ENCODE results near the gene DUSP22. TPM values are rescaled to one million over a fixed set of nuclear protein-coding genes. Genes with fewer than 3 reads are reported as not detected.

Gene DUSP22
- total RNA-seq, 1 donor from 2014 or later: 26.8 TPM

DNA sequence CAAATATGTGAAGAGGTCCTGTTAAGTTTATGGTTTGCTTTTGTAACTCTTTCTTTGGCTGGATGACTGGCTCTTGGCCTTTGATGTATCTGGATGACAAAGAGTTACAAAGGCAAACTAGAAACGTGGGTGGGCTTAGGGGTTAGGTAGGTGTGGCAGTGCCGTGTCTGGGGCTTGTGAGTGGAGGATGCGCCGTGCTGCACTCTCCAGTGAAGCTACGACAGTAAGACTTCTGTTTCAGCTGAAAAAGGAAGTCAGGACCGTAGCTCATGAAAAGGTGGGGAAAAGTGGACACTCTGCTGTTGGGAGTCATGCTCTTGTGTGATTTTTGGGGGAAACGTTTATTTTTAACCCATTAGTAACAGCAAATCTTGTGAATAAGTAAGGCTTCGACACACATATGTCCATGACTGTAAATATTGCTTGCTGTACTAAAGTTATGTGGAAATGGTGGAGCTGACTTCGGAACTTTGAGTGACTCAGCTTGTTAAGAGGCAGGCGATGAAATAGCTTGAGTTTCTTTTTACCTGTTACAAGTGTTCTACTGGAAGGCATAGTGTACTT lies 45.6 kb downstream of the DUSP22 start:
- intact Hi-C loops (cut with micrococcal nuclease): loop anchor here (2.0 to 5.0 kb wide), 3 partner anchors 45 to 154 kb away; partner anchors contain the start of gene DUSP22

GRCh38 chr6:338815-339262 lies 46.6 kb downstream of the DUSP22 start:
- intact Hi-C loops (cut with micrococcal nuclease): loop anchor here (1.0 to 5.0 kb wide), 4 partner anchors 46 to 153 kb away; partner anchors contain the start of gene DUSP22

DNA sequence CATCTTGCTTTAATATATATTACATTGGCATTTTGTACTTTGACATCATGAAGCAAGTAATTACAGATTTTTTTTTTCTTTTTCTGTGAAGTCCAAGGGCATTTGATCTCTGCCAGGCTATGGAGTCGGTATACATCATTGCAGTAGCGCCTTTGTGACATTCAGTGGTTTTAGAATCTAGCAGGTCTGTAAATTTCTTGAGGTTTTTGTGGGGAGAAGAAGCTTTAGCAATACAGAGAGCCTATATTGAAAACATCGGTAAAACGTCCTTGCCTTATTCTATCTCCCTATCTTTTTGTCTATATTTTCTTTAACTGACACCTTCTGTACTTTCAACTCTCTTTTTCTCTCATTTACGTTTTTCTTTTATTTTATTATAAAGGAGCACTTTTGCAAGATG lies 47.2 kb downstream of the DUSP22 start:
- intact Hi-C loops (cut with micrococcal nuclease): loop anchor here (1.0 to 5.0 kb wide), 4 partner anchors 47 to 153 kb away; partner anchors contain the start of gene DUSP22

DNA sequence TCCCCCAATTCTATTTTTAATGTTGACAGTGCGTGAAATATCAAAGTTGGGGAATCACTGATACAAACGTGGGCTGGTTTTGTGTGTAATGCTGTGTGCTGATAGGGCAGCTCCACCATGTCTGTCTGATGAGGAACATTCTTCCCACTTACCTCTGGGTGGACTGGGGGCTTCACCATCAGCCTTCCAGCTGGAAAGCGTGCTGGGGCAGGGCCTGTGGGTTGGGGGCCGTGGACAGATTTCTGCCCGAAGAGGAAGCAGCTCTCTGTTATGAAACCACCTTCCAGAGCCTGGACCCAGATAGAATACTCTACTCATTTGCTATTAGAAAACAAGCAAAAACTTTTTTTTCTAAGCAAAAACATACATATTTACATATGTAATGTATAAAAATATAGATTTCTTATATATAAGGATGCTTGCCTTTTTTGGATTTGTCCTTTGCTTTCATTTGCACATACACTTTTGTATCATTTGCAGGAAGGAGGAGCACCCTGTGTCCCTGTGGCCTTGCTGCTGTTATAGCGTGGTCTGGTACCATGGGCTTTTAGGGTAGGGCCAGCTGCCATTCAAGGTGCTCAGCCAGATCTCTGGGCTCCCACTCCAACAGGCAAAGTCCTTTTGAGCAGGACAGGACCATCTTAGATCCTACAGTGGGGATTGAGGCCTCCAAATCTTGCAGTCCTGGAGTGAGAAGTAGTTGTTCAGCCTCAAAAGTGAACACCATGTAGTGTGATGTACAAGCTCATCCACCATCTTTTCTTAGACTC lies 48.1 kb downstream of the DUSP22 start:
- intact Hi-C loops (cut with micrococcal nuclease): no loop called here

DNA sequence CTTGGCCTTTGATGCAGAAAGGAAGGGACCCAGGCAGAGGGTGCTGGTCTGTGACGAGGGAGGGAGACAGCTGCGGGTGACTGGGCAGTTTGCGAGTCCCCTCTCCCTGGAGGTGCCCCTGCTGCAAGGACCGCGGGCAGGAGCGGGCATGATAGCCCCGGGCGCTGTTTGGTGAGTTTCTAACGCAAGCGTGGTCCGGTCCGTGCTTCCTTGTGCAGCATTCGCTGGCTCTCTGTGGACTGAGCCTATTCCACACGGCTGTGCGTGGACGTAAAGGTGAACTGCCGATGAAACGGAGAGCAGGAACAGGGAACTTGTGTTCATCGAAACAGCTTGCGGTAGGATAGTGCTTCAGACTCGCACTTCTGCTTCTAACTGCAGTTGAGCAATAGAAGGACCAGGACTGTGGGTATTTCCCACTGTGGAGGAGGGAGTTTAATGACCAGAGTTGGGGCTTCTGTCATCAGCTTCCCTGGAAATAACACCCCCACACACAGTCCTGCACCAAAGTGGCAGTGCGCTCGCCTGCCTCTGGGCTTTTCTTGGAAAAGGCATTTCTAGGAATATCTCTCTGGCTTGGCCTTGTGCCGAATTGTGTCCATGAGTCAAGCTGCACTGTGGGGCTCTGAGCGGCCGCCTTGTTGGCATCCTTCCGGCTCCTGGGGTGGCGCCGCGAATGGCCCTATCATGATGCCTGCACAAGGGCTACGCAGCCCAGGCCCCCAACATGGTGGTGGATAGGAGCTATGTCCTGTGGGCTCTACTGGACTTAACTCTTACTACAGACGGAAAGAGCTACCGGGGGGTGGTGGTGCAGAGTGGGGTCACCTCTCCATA lies 48.9 kb downstream of the DUSP22 start:
- intact Hi-C loops (cut with micrococcal nuclease): no loop called here

DNA sequence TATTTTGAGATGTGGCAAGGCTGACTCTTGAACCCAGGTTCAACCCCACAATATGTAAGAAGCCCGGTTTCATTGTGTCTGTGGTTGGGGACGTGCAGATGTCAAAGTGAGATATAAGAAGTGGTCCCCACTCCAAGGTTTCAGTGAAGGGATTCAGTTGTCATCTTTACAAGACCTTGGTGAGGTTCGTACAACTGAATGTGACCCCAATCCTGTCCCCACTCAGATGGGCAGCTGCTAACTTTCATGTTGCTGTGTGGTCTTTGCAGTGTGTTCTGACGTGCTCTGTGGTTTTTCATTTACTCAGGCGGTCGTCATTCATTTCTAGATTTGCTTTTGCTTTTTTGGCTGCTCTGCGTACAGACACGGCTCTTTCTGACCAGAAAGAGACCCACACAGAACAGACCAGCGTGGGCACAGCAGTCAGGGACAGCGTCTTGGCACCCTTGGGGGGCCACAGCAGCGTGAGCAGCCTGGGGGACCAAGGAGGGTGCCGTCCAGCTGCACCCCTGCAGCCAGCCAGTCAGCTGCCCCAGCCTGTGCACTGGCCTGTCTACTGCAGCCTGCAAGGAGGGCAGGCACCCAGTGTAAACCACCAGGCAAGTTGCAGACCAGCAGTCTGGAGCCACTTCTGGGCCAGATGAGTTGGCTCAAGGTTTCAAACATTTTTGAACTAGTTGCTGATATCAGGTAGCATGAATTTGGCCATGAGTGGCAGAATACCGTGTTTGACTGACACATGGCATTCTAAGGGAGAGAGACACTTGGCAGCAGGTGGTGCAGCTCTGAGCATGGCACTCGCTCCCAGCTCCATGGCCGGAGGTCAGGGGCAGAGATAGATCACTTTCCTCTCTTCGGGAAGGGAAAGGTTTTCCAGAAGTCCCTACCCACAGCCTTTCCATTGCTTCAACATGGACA lies 49.9 kb downstream of the DUSP22 start:
- intact Hi-C loops (cut with micrococcal nuclease): no loop called here

GRCh38 chr6:342832-343179 lies 50.5 kb downstream of the DUSP22 start:
- intact Hi-C loops (cut with micrococcal nuclease): no loop called here

GRCh38 chr6:343226-343935 lies 51.1 kb downstream of the DUSP22 start:
- intact Hi-C loops (cut with micrococcal nuclease): no loop called here

GRCh38 chr6:343960-344815 lies 51.9 kb downstream of the DUSP22 start:
- intact Hi-C loops (cut with micrococcal nuclease): no loop called here

DNA sequence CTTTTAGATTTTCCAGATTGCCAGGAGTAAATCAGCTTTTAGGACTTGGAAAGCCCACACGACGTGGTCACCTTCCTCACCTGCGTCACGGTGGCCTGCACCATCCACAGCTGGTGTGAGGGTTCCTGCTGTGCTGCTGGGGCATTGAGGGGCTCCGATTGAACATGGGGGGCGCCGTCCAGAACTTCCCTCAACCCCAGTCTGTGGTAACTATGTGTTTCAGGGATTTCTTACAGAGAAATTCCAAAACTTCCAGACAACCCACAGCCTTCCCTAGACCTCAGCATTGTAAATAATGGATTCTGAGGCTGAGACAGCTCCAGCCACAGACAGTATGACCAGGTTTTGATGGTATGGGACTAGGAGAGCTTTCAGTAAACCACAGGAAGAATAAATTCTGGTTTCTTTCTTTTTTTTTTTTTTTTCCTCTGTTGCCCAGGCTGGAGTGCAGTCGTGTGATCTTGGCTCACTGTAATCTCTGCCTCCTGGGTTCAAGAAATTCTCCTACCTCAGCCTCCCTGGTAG lies 52.6 kb downstream of the DUSP22 start:
- intact Hi-C loops (cut with micrococcal nuclease): no loop called here

GRCh38 chr6:345747-346385 lies 53.6 kb downstream of the DUSP22 start:
- intact Hi-C loops (cut with micrococcal nuclease): no loop called here

GRCh38 chr6:346386-347030 lies 54.2 kb downstream of the DUSP22 start:
- intact Hi-C loops (cut with micrococcal nuclease): no loop called here

- intact Hi-C loops (cut with micrococcal nuclease): no loop called here
These were observed 54.9 kb downstream of the DUSP22 start for GRCh38 chr6:347232-347631.

- intact Hi-C loops (cut with micrococcal nuclease): no loop called here
These were observed 55.9 kb downstream of the DUSP22 start for GRCh38 chr6:347951-348859.

DNA sequence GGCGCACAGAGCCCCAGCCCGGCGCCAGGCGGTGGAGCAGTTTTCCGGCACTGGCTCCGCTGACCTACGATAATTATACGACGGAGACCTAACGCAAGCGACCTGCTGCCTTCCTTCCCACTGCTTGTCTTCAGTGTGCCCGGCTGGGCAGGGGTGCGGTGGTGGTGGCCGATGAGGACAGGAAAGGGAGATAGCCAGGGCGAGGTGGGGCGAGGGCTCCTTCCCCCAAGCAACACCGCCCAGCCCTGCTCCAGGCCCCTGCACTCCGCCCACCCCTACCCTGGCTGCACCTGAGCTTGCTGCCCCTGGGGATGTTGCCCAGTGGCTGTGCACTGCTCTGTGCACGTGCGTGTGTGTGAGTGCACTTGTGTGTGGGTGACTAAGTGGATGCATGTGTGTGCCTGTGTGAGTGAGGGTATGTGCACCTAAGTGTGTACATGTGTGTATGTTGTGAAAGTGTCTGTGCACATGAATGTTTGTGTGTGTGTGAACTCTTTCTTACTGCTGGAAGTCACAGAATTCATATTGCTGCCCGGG lies 56.6 kb downstream of the DUSP22 start:
- intact Hi-C loops (cut with micrococcal nuclease): no loop called here

DNA sequence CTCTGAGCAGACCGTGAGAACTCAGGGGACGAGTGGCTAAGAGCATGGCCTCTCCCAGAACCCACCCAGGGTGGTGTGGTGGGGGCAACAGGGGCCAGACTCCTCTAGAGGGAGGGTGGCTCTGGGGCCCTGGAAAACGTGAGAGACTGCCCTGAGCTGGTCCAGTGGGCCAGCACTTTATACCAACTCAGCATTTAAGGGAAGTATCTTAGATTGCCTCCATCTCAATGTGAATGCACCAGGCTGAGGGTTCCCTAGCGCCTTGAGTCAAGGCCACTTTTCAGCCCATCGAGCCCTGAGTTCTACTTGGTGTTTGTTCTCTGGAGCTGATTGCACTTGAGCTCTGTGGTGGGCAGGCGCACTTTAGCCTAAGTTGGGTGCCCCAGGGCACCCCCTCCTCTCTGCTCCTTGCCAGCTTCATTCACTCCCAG lies 57.2 kb downstream of the DUSP22 start:
- intact Hi-C loops (cut with micrococcal nuclease): no loop called here

DNA sequence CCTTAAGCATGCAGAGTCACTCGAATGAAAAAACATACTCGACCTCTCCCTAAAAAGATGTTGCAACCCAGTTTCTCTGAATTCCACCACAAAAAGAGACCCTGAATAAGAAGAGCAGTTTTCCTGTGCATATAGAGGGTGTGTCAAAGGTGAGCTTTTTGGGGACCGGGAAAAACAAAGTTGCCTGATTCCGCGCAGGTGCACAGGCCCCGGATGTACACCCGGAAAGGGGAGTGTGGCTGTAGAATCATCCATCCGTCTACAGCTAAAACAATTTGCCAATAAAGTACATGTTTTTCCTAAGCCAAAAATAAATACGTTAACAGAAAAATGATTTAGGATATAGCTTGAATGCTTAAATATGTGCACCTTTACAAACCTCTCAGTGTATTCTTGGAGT lies 58.1 kb downstream of the DUSP22 start:
- intact Hi-C loops (cut with micrococcal nuclease): no loop called here

Measured in T-helper 2 cell treated with Interferon-gamma antibody and Interleukin-4, amounts not matched to agents 100 ng/mL and 5 ng/mL, for 36 hours (primary cell).